ENCODE data around the gene PEX14.

Gene PEX14

GRCh38 chr1:10615932-10616671, 141.4 kb downstream of the PEX14 start:
- no peak for DNase-seq (ENCODE audit: low spot score)
- in situ Hi-C loops (cut with MboI; ENCODE audit: low pct_unique_long_range_greater_than_20kb, low sequenced_read_pairs, unreplicated experiment) = no loop called here
- TF ChIP-seq, protein P1, sequence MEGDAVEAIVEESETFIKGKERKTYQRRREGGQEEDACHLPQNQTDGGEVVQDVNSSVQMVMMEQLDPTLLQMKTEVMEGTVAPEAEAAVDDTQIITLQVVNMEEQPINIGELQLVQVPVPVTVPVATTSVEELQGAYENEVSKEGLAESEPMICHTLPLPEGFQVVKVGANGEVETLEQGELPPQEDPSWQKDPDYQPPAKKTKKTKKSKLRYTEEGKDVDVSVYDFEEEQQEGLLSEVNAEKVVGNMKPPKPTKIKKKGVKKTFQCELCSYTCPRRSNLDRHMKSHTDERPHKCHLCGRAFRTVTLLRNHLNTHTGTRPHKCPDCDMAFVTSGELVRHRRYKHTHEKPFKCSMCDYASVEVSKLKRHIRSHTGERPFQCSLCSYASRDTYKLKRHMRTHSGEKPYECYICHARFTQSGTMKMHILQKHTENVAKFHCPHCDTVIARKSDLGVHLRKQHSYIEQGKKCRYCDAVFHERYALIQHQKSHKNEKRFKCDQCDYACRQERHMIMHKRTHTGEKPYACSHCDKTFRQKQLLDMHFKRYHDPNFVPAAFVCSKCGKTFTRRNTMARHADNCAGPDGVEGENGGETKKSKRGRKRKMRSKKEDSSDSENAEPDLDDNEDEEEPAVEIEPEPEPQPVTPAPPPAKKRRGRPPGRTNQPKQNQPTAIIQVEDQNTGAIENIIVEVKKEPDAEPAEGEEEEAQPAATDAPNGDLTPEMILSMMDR (IDR thresholded peaks at IDR 0.05; ENCODE audit: extremely low read depth, insufficient read depth, missing control alignments) = no peak

GRCh38 chr1:10616696-10617095, 141.9 kb downstream of the PEX14 start:
- no peak for DNase-seq (ENCODE audit: low spot score)
- TF ChIP-seq, protein P1 (IDR thresholded peaks at IDR 0.05; ENCODE audit: extremely low read depth, insufficient read depth, missing control alignments) = no peak
- in situ Hi-C loops (cut with MboI; ENCODE audit: low pct_unique_long_range_greater_than_20kb, low sequenced_read_pairs, unreplicated experiment) = no loop called here

- in situ Hi-C loops (cut with MboI; ENCODE audit: low pct_unique_long_range_greater_than_20kb, low sequenced_read_pairs, unreplicated experiment) = no loop called here
- TF ChIP-seq, protein P1 (IDR thresholded peaks at IDR 0.05; ENCODE audit: extremely low read depth, insufficient read depth, missing control alignments) = no peak
- DNase-seq (ENCODE audit: low spot score) = no peak
Observed at GRCh38 chr1:10617318-10617717, 142.6 kb downstream of the PEX14 start.

- TF ChIP-seq, protein P1 (IDR thresholded peaks at IDR 0.05; ENCODE audit: extremely low read depth, insufficient read depth, missing control alignments) = no peak
- DNase-seq (ENCODE audit: low spot score) = no peak
- in situ Hi-C loops (cut with MboI; ENCODE audit: low pct_unique_long_range_greater_than_20kb, low sequenced_read_pairs, unreplicated experiment) = no loop called here
Observed at GRCh38 chr1:10617931-10618885, 143.5 kb downstream of the PEX14 start.

DNA sequence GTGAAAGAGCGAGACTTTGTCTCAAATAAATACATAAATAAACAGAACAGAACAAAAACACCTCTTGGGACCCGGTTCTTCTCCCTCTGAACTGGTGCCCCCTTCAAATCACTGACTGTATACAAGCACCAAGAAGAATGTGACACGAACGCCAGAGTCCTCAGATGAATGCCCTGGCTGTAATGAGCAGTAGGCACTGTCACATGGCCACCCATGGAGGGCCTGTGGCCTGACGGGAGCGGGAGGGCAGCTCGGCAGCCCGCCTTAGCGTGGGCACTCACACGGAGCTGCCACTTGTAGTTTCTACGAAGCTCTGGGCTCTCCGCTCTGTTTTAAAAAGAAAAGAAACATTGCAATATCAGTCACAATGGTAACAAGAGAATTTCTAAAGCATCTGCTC, 146.0 kb downstream of the PEX14 start:
- TF ChIP-seq, protein P1 (IDR thresholded peaks at IDR 0.05; ENCODE audit: extremely low read depth, insufficient read depth, missing control alignments) = no peak
- DNase-seq (ENCODE audit: low spot score) = no peak
- in situ Hi-C loops (cut with MboI; ENCODE audit: low pct_unique_long_range_greater_than_20kb, low sequenced_read_pairs, unreplicated experiment) = no loop called here

GRCh38 chr1:10621906-10622305, 147.2 kb downstream of the PEX14 start:
- no peak for DNase-seq (ENCODE audit: low spot score)
- TF ChIP-seq, protein P1 (IDR thresholded peaks at IDR 0.05; ENCODE audit: extremely low read depth, insufficient read depth, missing control alignments) = no peak
- in situ Hi-C loops (cut with MboI; ENCODE audit: low pct_unique_long_range_greater_than_20kb, low sequenced_read_pairs, unreplicated experiment) = no loop called here

Data from GM13977 (cell line).